ENCODE data around the gene POPDC2. TPM values are rescaled to one million over a fixed set of nuclear protein-coding genes. Genes with fewer than 3 reads are reported as not detected.

POPDC2 gene
- total and polyA plus RNA-seq, 2 experiments from 2014 or later = 107 to 180 TPM

GRCh38 chr3:119647843-119648575, 12.4 kb downstream of the POPDC2 start:
- DNase-seq (ENCODE audit: low read depth in 1 of 2, low spot score in 1 of 2) = peak in 1 of 2 donors; percentile 69
- no peak for TF ChIP-seq CTCF (IDR thresholded peaks at IDR 0.05; ENCODE audit: low read depth, low read length)
- Histone ChIP-seq H3K27me3 (no peaks in the 10 kb centered on the region), H3K4me3 (no peak overlapping the region), H3K36me3 (peaks cover 61% of the 10 kb centered on the region), H3K27ac (peak overlapping the region; percentile 12), H3K9me3 (ENCODE audit: low read depth) (no peaks in the 10 kb centered on the region), H3K4me1 (ENCODE audit: low read depth) (peaks cover 34% of the 10 kb centered on the region)

- Histone ChIP-seq H3K9me3 (ENCODE audit: low read depth) (no peaks in the 10 kb centered on the region), H3K27me3 (no peaks in the 10 kb centered on the region), H3K4me3 (no peak overlapping the region), H3K4me1 (ENCODE audit: low read depth) (peaks cover 29% of the 10 kb centered on the region), H3K27ac (peak overlapping the region; percentile 12), H3K36me3 (peaks cover 68% of the 10 kb centered on the region)
- peak in 1 of 2 donors; percentile 46 for DNase-seq (ENCODE audit: low read depth in 1 of 2, low spot score in 1 of 2)
- TF ChIP-seq CTCF (IDR thresholded peaks at IDR 0.05; ENCODE audit: low read depth, low read length) = no peak
Observed at GRCh38 chr3:119647171-119647570, 13.2 kb downstream of the POPDC2 start.

- H3K9me3 ChIP-seq (ENCODE audit: low read depth) = no peaks in the 10 kb centered on the region
- H3K4me1 ChIP-seq (ENCODE audit: low read depth) = peaks cover 23% of the 10 kb centered on the region
- peaks cover 71% of the 10 kb centered on the region for H3K36me3 ChIP-seq
- no peak for DNase-seq (ENCODE audit: low read depth in 1 of 2, low spot score in 1 of 2)
- no peak for TF ChIP-seq CTCF (IDR thresholded peaks at IDR 0.05; ENCODE audit: low read depth, low read length)
- no peaks in the 10 kb centered on the region for H3K27me3 ChIP-seq
- peak overlapping the region; percentile 43 for H3K27ac ChIP-seq
- no peak overlapping the region for H3K4me3 ChIP-seq
Observed at GRCh38 chr3:119645813-119646212, 14.6 kb downstream of the POPDC2 start.

GRCh38 chr3:119644481-119644880, 15.9 kb downstream of the POPDC2 start:
- Histone ChIP-seq H3K27ac (peak overlapping the region; percentile 46), H3K36me3 (peaks cover 81% of the 10 kb centered on the region), H3K4me1 (ENCODE audit: low read depth) (peaks cover 14% of the 10 kb centered on the region), H3K9me3 (ENCODE audit: low read depth) (no peaks in the 10 kb centered on the region), H3K4me3 (no peak overlapping the region), H3K27me3 (no peaks in the 10 kb centered on the region)
- no peak for DNase-seq (ENCODE audit: low read depth in 1 of 2, low spot score in 1 of 2)
- no peak for TF ChIP-seq CTCF (IDR thresholded peaks at IDR 0.05; ENCODE audit: low read depth, low read length)

- no peak overlapping the region for H3K4me3 ChIP-seq
- peaks cover 78% of the 10 kb centered on the region for H3K36me3 ChIP-seq
- H3K27ac ChIP-seq = peak overlapping the region; percentile 46
- TF ChIP-seq CTCF (IDR thresholded peaks at IDR 0.05; ENCODE audit: low read depth, low read length) = no peak
- H3K4me1 ChIP-seq (ENCODE audit: low read depth) = peaks cover 19% of the 10 kb centered on the region
- no peaks in the 10 kb centered on the region for H3K27me3 ChIP-seq
- H3K9me3 ChIP-seq (ENCODE audit: low read depth) = no peaks in the 10 kb centered on the region
- peak in 1 of 2 donors; percentile 49 for DNase-seq (ENCODE audit: low read depth in 1 of 2, low spot score in 1 of 2)
Observed at GRCh38 chr3:119643528-119643927, 16.9 kb downstream of the POPDC2 start.

Measured in cardiac muscle cell (in vitro differentiated cells and primary cell).